ENCODE data around the gene PRKCA. TPM values are rescaled to one million over a fixed set of nuclear protein-coding genes. Genes with fewer than 3 reads are reported as not detected.

PRKCA gene
- total RNA-seq, 2 donors from 2014 or later: 84.9 to 93.9 TPM

DNA sequence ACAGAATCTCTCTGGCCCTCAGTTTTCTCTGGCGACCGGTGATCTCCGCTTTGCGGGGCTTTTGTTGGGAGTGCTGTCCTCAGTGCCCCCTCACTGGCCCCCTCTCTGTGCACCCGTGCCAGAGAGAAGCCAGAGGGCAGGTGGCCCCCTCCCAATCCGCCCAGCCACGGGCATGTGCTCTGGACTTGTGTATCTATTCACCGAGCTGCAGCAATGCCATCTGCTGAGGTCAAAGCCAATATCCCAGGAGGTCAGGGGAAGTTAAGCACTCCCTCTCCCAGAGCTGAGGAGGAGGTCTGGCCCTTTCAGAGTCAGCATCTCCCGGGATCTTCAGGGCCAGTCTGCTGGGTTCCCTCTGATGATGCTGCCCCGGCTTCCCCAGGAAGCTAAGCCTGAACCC, 537.6 kb downstream of the PRKCA start:
- Mint-ChIP-seq H3K27me3 (peaks cover 62% of the 10 kb centered on the region), H3K36me3 (ENCODE audit: low read depth) (peaks cover 5% of the 10 kb centered on the region), H3K4me1 (peaks cover 4% of the 10 kb centered on the region), H3K4me3 (no peak overlapping the region), H3K27ac (no peak overlapping the region)
- no peaks in the 10 kb centered on the region for H3K9me3 ChIP-seq (ENCODE audit: control insufficient read depth, low read length, poor library complexity, severe bottlenecking)
- no peak for ATAC-seq
- DNase-seq: no peak

DNA sequence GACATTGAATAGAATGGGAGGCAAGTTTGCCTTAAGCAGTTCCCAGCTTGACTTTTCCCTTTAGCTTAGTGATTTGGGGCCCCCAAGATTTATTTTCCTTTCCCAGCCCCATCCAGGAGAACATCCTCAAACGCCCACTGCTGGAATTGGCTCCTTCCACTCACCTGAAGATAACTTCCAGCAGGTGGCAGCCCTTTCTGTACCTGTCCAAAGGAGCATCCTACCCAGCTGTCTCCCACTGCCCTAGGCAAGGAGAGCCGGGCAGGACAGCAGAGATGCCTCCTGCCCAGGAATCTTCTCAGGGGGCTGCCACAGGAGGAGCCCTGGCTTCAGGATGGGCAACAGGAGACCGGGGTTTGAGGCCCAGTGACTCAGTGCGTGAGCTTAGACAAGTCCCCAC, 538.9 kb downstream of the PRKCA start:
- peaks cover 52% of the 10 kb centered on the region for H3K27me3 Mint-ChIP-seq
- peaks cover 4% of the 10 kb centered on the region for H3K4me1 Mint-ChIP-seq
- no peak overlapping the region for H3K27ac Mint-ChIP-seq

GRCh38 chr17:66841744-66842143, 539.3 kb downstream of the PRKCA start:
- Mint-ChIP-seq H3K36me3 (ENCODE audit: low read depth) (peaks cover 5% of the 10 kb centered on the region), H3K27me3 (peaks cover 48% of the 10 kb centered on the region), H3K27ac (no peak overlapping the region), H3K4me3 (no peak overlapping the region), H3K4me1 (peaks cover 4% of the 10 kb centered on the region)
- no peak for ATAC-seq
- no peaks in the 10 kb centered on the region for H3K9me3 ChIP-seq (ENCODE audit: control insufficient read depth, low read length, poor library complexity, severe bottlenecking)
- no peak for DNase-seq

More for the DNA sequence above, 538.9 kb downstream of the PRKCA start:
- Mint-ChIP-seq H3K36me3 (ENCODE audit: low read depth) (peaks cover 5% of the 10 kb centered on the region), H3K4me3 (no peak overlapping the region)
- H3K9me3 ChIP-seq (ENCODE audit: control insufficient read depth, low read length, poor library complexity, severe bottlenecking): no peaks in the 10 kb centered on the region
- DNase-seq: no peak
- no peak for ATAC-seq

GRCh38 chr17:66842505-66842904, 540.1 kb downstream of the PRKCA start:
- no peak for DNase-seq
- H3K27me3 Mint-ChIP-seq: peaks cover 46% of the 10 kb centered on the region
- no peak for ATAC-seq
- H3K4me3 Mint-ChIP-seq: no peak overlapping the region
- peaks cover 3% of the 10 kb centered on the region for H3K36me3 Mint-ChIP-seq (ENCODE audit: low read depth)
- no peak overlapping the region for H3K27ac Mint-ChIP-seq
- no peaks in the 10 kb centered on the region for H3K9me3 ChIP-seq (ENCODE audit: control insufficient read depth, low read length, poor library complexity, severe bottlenecking)
- peaks cover 4% of the 10 kb centered on the region for H3K4me1 Mint-ChIP-seq

DNA sequence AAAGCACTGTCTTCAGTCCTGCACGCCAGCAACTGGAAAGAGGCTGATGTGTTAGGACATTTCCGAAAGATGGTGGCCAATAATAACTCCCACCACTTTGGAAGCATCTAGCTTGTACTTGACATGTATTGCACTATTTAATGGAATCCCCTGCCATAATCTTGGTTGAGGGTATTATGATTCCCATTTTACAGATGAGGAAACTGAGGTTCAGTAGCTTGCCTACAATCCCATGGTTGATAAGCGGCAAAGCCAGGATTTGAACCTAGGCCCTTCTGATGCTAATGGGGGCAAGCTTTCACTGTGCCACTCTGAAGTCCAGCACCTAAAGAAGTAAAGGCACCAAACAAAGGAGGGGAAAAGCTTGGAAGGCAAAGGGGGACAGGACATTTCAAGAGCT, 540.5 kb downstream of the PRKCA start:
- Mint-ChIP-seq H3K36me3 (ENCODE audit: low read depth) (peaks cover 3% of the 10 kb centered on the region), H3K4me3 (no peak overlapping the region), H3K27ac (no peak overlapping the region), H3K4me1 (peaks cover 4% of the 10 kb centered on the region), H3K27me3 (peaks cover 43% of the 10 kb centered on the region)
- DNase-seq (no peak), ATAC-seq (no peak)
- H3K9me3 ChIP-seq (ENCODE audit: control insufficient read depth, low read length, poor library complexity, severe bottlenecking): no peaks in the 10 kb centered on the region

GRCh38 chr17:66843627-66844026, 541.2 kb downstream of the PRKCA start:
- H3K36me3 Mint-ChIP-seq (ENCODE audit: low read depth): peaks cover 3% of the 10 kb centered on the region
- peaks cover 48% of the 10 kb centered on the region for H3K27me3 Mint-ChIP-seq
- no peak overlapping the region for H3K4me3 Mint-ChIP-seq
- H3K4me1 Mint-ChIP-seq: peaks cover 4% of the 10 kb centered on the region
- ATAC-seq: no peak
- no peak for DNase-seq
- no peak overlapping the region for H3K27ac Mint-ChIP-seq
- H3K9me3 ChIP-seq (ENCODE audit: control insufficient read depth, low read length, poor library complexity, severe bottlenecking): no peaks in the 10 kb centered on the region

DNA sequence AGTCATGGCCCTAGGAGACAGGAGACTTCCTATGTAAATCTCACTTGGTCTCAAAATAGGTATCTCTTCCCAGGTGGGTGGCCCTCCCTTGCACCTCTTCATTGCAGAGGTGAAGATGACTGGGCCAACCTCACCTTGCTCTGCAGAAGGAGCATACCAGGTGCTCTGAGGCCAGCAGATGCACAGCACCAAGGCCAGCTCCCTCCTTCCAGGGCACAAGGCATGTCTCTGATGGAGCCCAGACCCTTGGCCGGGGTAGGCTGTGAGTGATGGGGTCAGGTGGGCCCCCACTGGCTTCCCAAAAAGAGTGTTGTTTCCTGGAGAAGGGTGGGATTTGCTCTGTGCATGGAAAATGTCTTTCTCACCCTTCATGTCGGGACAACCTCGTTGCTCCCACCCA, 545.3 kb downstream of the PRKCA start:
- Mint-ChIP-seq H3K4me3 (no peak overlapping the region), H3K27ac (no peak overlapping the region), H3K4me1 (no peaks in the 10 kb centered on the region), H3K27me3 (peaks cover 27% of the 10 kb centered on the region), H3K36me3 (ENCODE audit: low read depth) (no peaks in the 10 kb centered on the region)
- ATAC-seq (no peak), DNase-seq (no peak)
- no peaks in the 10 kb centered on the region for H3K9me3 ChIP-seq (ENCODE audit: control insufficient read depth, low read length, poor library complexity, severe bottlenecking)

GRCh38 chr17:66848496-66848895, 546.1 kb downstream of the PRKCA start:
- no peak overlapping the region for H3K27ac Mint-ChIP-seq
- H3K4me1 Mint-ChIP-seq: no peaks in the 10 kb centered on the region
- peaks cover 20% of the 10 kb centered on the region for H3K27me3 Mint-ChIP-seq
- ATAC-seq: no peak
- H3K4me3 Mint-ChIP-seq: no peak overlapping the region
- DNase-seq: no peak
- H3K36me3 Mint-ChIP-seq (ENCODE audit: low read depth): no peaks in the 10 kb centered on the region
- H3K9me3 ChIP-seq (ENCODE audit: control insufficient read depth, low read length, poor library complexity, severe bottlenecking): no peaks in the 10 kb centered on the region

DNA sequence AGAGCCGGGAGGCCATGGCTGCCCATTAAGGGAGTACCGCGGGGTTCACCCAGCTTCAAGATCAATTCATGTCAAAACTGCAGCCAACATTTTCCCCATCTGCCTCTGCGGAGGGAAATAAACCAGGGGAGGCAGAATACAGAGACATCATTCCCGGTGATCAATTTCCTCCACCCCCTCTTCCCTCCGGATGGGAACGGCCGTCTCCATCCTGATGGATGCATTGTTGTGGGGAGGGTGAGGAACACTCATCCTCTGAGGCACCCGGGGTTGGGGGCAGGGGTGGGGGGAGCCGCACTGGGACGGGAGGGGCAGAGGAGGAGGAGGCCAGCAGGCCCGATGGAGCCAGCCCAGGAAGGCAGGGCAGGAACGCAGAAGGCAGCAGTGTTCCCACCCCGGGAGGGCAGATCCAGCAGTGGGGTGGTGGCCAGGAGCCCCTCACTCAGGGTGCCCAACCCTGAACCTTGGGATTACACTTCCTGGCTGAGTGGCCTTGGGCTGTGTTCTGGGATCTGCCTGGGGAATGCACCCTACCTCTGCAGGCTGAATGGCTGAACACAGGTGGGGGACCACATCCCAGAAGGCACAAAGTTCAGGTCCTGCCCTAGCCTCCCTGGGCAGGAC, 546.7 kb downstream of the PRKCA start:
- DNase-seq (no peak), ATAC-seq (no peak)
- Mint-ChIP-seq H3K4me3 (no peak overlapping the region), H3K4me1 (no peaks in the 10 kb centered on the region), H3K27ac (no peak overlapping the region), H3K27me3 (peaks cover 17% of the 10 kb centered on the region), H3K36me3 (ENCODE audit: low read depth) (no peaks in the 10 kb centered on the region)
- no peaks in the 10 kb centered on the region for H3K9me3 ChIP-seq (ENCODE audit: control insufficient read depth, low read length, poor library complexity, severe bottlenecking)

DNA sequence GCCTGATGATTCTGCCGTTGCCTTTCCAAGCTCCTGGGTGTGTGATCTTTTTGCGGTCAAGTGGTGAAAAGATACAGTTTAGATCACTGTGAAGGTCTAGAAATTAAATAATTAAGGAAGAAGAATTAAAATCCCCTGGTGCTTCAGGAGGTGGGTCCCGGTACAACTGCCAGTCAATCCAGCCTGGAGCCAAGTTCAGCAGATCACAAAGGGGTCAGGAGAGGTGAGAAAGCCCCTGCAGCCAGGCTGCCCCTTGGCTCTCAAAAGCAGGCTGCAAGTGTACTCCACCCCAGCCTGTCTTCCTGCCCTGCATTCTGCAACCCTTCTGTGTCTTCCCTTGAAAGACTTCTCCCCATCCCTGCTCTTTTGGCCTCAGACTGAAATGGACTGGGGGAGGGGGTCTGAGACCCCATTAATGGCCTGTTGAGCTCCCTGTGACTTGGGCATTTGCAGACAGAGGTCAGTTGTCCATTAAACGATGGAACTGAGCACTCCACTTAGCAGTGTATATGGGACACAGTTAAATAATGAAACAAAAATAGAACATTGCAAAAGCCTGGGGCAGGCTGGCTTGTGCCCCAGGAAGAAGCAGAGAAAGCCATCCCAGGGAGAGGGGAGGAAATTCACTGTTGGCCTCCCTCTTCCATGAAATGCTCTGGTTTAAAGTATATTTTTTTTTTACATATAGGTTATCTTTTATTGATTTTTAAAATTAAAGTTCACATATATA, 547.6 kb downstream of the PRKCA start:
- Mint-ChIP-seq H3K27me3 (peaks cover 17% of the 10 kb centered on the region), H3K4me1 (no peaks in the 10 kb centered on the region), H3K27ac (no peak overlapping the region), H3K36me3 (ENCODE audit: low read depth) (no peaks in the 10 kb centered on the region), H3K4me3 (no peak overlapping the region)
- H3K9me3 ChIP-seq (ENCODE audit: control insufficient read depth, low read length, poor library complexity, severe bottlenecking): no peaks in the 10 kb centered on the region
- ATAC-seq (no peak), DNase-seq (no peak)

GRCh38 chr17:66850692-66851091, 548.3 kb downstream of the PRKCA start:
- peaks cover 17% of the 10 kb centered on the region for H3K27me3 Mint-ChIP-seq

DNA sequence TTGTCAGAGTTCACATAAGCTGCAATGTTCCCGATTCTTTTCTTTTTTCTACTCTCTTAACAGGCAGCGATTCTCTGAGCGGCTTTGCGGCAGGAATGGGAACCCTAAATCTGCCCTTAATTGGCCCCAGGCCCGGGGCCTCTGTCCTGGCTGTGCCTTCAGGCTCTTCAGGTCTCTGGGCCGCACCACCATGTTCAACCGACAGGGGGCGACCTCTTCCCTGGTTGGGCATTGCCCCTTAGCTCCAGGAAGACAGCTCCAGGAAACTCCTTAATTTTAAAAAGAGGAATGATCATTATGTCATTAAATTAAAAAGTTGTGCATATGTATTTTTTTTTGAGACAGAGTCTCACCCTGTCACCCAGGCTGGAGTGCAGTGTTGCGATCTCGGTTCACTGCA, 552.8 kb downstream of the PRKCA start:
- ATAC-seq: no peak
- DNase-seq: no peak
- no peak overlapping the region for H3K4me3 Mint-ChIP-seq
- no peak overlapping the region for H3K27ac Mint-ChIP-seq
- no peaks in the 10 kb centered on the region for H3K4me1 Mint-ChIP-seq
- no peaks in the 10 kb centered on the region for H3K9me3 ChIP-seq (ENCODE audit: control insufficient read depth, low read length, poor library complexity, severe bottlenecking)
- peaks cover 7% of the 10 kb centered on the region for H3K27me3 Mint-ChIP-seq
- H3K36me3 Mint-ChIP-seq (ENCODE audit: low read depth): no peaks in the 10 kb centered on the region

More at GRCh38 chr17:66850692-66851091, 548.3 kb downstream of the PRKCA start:
- H3K4me3 Mint-ChIP-seq: no peak overlapping the region
- no peaks in the 10 kb centered on the region for H3K4me1 Mint-ChIP-seq
- no peaks in the 10 kb centered on the region for H3K36me3 Mint-ChIP-seq (ENCODE audit: low read depth)
- H3K9me3 ChIP-seq (ENCODE audit: control insufficient read depth, low read length, poor library complexity, severe bottlenecking): no peaks in the 10 kb centered on the region
- DNase-seq: no peak
- ATAC-seq: no peak
- no peak overlapping the region for H3K27ac Mint-ChIP-seq

- peaks cover 15% of the 10 kb centered on the region for H3K27me3 Mint-ChIP-seq
- no peak for DNase-seq
- no peak overlapping the region for H3K4me3 Mint-ChIP-seq
- H3K27ac Mint-ChIP-seq: no peak overlapping the region
- H3K4me1 Mint-ChIP-seq: peaks cover 4% of the 10 kb centered on the region
- no peaks in the 10 kb centered on the region for H3K36me3 Mint-ChIP-seq (ENCODE audit: low read depth)
- no peaks in the 10 kb centered on the region for H3K9me3 ChIP-seq (ENCODE audit: control insufficient read depth, low read length, poor library complexity, severe bottlenecking)
- ATAC-seq: no peak
Measured at GRCh38 chr17:66858226-66859083, 556.0 kb downstream of the PRKCA start.

Measured in T-helper 17 cell (primary cell).